Heart left ventricle (tissue), 16 donors: Measurements from ENCODE around the gene KLF7. TPM values are rescaled to one million over a fixed set of nuclear protein-coding genes. Genes with fewer than 3 reads are reported as not detected.
A peak's percentile ranks its signal among the peaks of the same experiment; 100 is the strongest.

Experiments used
- ATAC-seq, 4 donors: fragments of 200-7000 bp; cut with Tn5 transposase; one replicate each; pipeline ENCODE4 v1.9.1; 2020 to 2022; ENCODE audit warnings: moderate library complexity in 4 of 4, mild to moderate bottlenecking in 3 of 4, moderate number of reproducible peaks in 1 of 4
- DNase-seq, 5 donors: peaks; one replicate each; pipeline ENCODE4 v3.0.0-alpha.2; 2020
- H3K27ac ChIP-seq, 12 donors: fragments of 200-600 bp; sonication (generic) in 4 of 12; one replicate each; pipeline versions ENCODE4 v1.5.0 to v1.8.0; 2016 to 2022; ENCODE audit warnings: mild to moderate bottlenecking in 2 of 12
- H3K27me3 ChIP-seq, 9 donors: fragments of 200-600 bp; sonication (generic) in 2 of 9; one replicate each; pipeline versions ENCODE4 v1.5.1 to v1.8.0; 2016 to 2022; ENCODE audit warnings: mild to moderate bottlenecking in 3 of 9
- H3K36me3 ChIP-seq, 9 donors: fragments of 200-600 bp; sonication (generic) in 2 of 9; one replicate each; pipeline versions ENCODE4 v1.5.0 to v1.8.0; 2018 to 2022; ENCODE audit warnings: mild to moderate bottlenecking in 2 of 9
- H3K4me1 ChIP-seq, 12 donors: fragments of 200-600 bp; sonication (generic) in 4 of 12; one replicate each; pipeline versions ENCODE4 v1.5.0 to v1.8.0; 2016 to 2022; ENCODE audit warnings: mild to moderate bottlenecking in 3 of 12
- H3K4me3 ChIP-seq, 12 donors: fragments of 200-600 bp; sonication (generic) in 4 of 12; one replicate each; pipeline versions ENCODE4 v1.5.0 to v1.8.0; 2017 to 2022; ENCODE audit warnings: mild to moderate bottlenecking in 9 of 12, moderate library complexity in 4 of 12
- H3K9me3 ChIP-seq, 12 donors: fragments of 200-600 bp; sonication (generic) in 4 of 12; one replicate each; pipeline versions ENCODE4 v1.5.0 to v1.8.0; 2016 to 2022; ENCODE audit warnings: mild to moderate bottlenecking in 1 of 12
- POLR2A ChIP-seq, 2 donors: fragments of 450-650 bp; IDR thresholded peaks; one replicate each; pipeline ENCODE4 v1.6.1; 2017; ENCODE audit warnings: antibody characterized with exemption in 2 of 2, mild to moderate bottlenecking in 2 of 2, moderate library complexity in 2 of 2
- WGBS, 4 donors: extraction: QIAGEN DNeasy Blood & Tissue Kit in 2 of 4; methylation state at CpG; one replicate each; pipeline versions ENCODE4 v1.1.5 to v1.1.7; 2013 to 2018; 5-methylcytosine and 5-hydroxymethylcytosine counted together
- intact Hi-C, 10 donors: fragments of 100-400 bp; cut with DNase I; formaldehyde crosslinking; loops; one replicate each; pipeline versions ENCODE4 v1.11.1 to v1.14.2; 2022
- long read RNA-seq, 3 donors: library from polyadenylated mRNA; unstranded; transcript quantifications; one replicate each; pipeline ENCODE4 v2.0.0, GENCODE V29; 2020 to 2021
- polyA plus RNA-seq, 2 donors: library from polyadenylated mRNA; stranded (reverse); fragments of 200-250 nt; gene quantifications; one replicate each; pipeline ENCODE4 v1.2.3, GENCODE V29; 2013
- total RNA-seq, 9 donors: library from RNA; depleted of rRNA in 2 of 9; stranded (reverse); fragments of >200 nt in 2 of 9; fragmentation: NEBNext Ultra II Directional in 3 of 9; extraction: Animal tissue kit (Norgen Biotek cat#: 25700) in 3 of 9; gene quantifications; one replicate each; pipeline versions ENCODE4 v1.1.0 to v1.2.4, GENCODE V29; 2016 to 2023
- TF ChIP-seq, protein P1 (sequence below), 12 donors: fragments of 200-600 bp; sonication (generic) in 4 of 12; IDR thresholded peaks; one replicate each; pipeline versions ENCODE4 v1.5.0 to v1.8.0; 2018 to 2022; ENCODE audit warnings: antibody characterized with exemption in 12 of 12, mild to moderate bottlenecking in 5 of 12
- donor health status: ischemic (EF 13 %, LVEDD 7.1; RV severe dilation, severe dysfunction).
- donor health status: healthy with polysubstance abuse.
- donor health status: DM: no; HTN: yes; CAD: no.
- donor health status: DM: no; HTN: no; CAD: no.
- donor health status: ischemic (EF 25% LVEDD 6.9; RV normal size, moderate dysfunction).
- donor health status: ischemic (EF 25% LVEDD 5.7; RV mildly dilated, moderate dysfunction).
- donor health status: healthy.
- donor health status: DM: yes; HTN: yes; CAD: no.
- donor health status: ischemic (EF 35%, LVEDD 5.7; RV mildly dilated, moderate dysfunction).
- donor health status: nonischemic (EF 11% LVEDD 7.7; RV severe dilation, severe dysfunction).
- donor health status: DM: yes; HTN: yes; CAD: no.
- donor health status: PGD.
- donor health status: ischemic (EF 29% LVEDD 5.4; RV normal size, mild dysfunction).
- donor health status: nonischemic (EF 23%, LVEDD 6.1; RV moderate dilation, normal function).

The KLF7 gene
- total RNA-seq = 10 to 100 TPM; 23.9 to 49.8 (median 27.3) TPM
- polyA plus RNA-seq = 10 to 100 TPM in 1 of 2 donors, 1 to 10 TPM in 1; 5.0 to 11.7 TPM
- long read RNA-seq, donor 1, full-length matches to known transcripts = 3 of 22 reads
- long read RNA-seq, donor 1, partial matches to known transcripts = 16 of 22 reads
- long read RNA-seq, donor 1, other reads (novel, unspliced or antisense) = 3 of 22 reads
- long read RNA-seq, donor 2, full-length matches to known transcripts = 27 of 67 reads
- long read RNA-seq, donor 2, partial matches to known transcripts = 11 of 67 reads
- long read RNA-seq, donor 2, other reads (novel, unspliced or antisense) = 29 of 67 reads
- long read RNA-seq, donor 3, full-length matches to known transcripts = 8 of 19 reads
- long read RNA-seq, donor 3, partial matches to known transcripts = 10 of 19 reads
- long read RNA-seq, donor 3, other reads (novel, unspliced or antisense) = 1 of 19 reads

GRCh38 chr2:207165121-207166038, at the start of gene KLF7:
Gene KLF7, minus strand, starts transcription at chr2:207165948. Its CDS starts 380 bp downstream, at chr2:207165568.
- H3K27me3 ChIP-seq = no peaks in the 10 kb centered on the region
- TF ChIP-seq, protein P1, sequence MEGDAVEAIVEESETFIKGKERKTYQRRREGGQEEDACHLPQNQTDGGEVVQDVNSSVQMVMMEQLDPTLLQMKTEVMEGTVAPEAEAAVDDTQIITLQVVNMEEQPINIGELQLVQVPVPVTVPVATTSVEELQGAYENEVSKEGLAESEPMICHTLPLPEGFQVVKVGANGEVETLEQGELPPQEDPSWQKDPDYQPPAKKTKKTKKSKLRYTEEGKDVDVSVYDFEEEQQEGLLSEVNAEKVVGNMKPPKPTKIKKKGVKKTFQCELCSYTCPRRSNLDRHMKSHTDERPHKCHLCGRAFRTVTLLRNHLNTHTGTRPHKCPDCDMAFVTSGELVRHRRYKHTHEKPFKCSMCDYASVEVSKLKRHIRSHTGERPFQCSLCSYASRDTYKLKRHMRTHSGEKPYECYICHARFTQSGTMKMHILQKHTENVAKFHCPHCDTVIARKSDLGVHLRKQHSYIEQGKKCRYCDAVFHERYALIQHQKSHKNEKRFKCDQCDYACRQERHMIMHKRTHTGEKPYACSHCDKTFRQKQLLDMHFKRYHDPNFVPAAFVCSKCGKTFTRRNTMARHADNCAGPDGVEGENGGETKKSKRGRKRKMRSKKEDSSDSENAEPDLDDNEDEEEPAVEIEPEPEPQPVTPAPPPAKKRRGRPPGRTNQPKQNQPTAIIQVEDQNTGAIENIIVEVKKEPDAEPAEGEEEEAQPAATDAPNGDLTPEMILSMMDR (IDR thresholded peaks at IDR 0.05) = no peak
- TF ChIP-seq POLR2A (IDR thresholded peaks at IDR 0.05) = no peak
- WGBS, 4 donors = 0 to 2% (median 1%) methylated on average over 36 of the region's 36 CpGs
- H3K36me3 ChIP-seq = no peaks in the 10 kb centered on the region
- peaks cover 15 to 55% (median 37%) of the 10 kb centered on the region in 12 donors for H3K4me1 ChIP-seq
- H3K4me3 ChIP-seq = peak within 1 kb of the TSS; percentile 62 to 96 (median 80)
- no peaks in the 10 kb centered on the region for H3K9me3 ChIP-seq
- ATAC-seq (peak; percentile 9 to 37 (median 19)), DNase-seq (peak; percentile 46 to 74 (median 68))
- intact Hi-C loops = loop anchor here in 9 of 10 donors (1.0 to 10.0 kb wide), 27 partner anchors 23 to 459 kb away; partner anchors contain the start of gene METTL21A (in 1 of the 9)
- H3K27ac ChIP-seq = peak within 1 kb of the TSS; percentile 94 to 100 (median 100)

GRCh38 chr2:207215308-207215707, 49.6 kb upstream of the KLF7 start:
- no peak for ATAC-seq
- intact Hi-C loops = no loop called here
- H3K27me3 ChIP-seq = no peaks in the 10 kb centered on the region
- no peak overlapping the region for H3K27ac ChIP-seq
- TF ChIP-seq POLR2A (IDR thresholded peaks at IDR 0.05) = no peak
- TF ChIP-seq, protein P1 (IDR thresholded peaks at IDR 0.05) = no peak
- 87 to 95% (median 92%) methylated on average over 2 of the region's 2 CpGs for WGBS, 4 donors
- no peak for DNase-seq
- H3K4me3 ChIP-seq = no peak overlapping the region
- H3K9me3 ChIP-seq = peaks cover 0 to 3% (median 0%) of the 10 kb centered on the region in 12 donors
- H3K4me1 ChIP-seq = no peaks in the 10 kb centered on the region
- no peaks in the 10 kb centered on the region for H3K36me3 ChIP-seq

DNA sequence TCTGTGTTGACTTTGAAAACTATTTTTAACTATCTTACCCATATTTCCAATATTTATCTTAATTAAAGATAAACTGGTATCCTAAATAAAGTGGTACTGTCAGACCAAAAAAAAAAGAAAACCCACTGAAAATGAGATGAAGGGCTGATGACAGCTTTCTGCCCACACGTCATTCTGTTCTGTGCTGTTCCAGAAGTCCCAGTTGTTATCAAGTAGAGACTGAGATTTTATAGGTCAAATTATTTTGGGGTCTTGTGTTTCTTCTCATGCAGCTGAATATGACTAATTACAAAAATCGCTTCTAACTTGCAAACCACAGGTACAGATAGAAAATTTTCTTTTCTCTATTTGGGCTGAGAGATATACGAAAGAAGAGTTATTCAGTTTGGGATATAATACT, 48.7 kb upstream of the KLF7 start:
- H3K27me3 ChIP-seq = no peaks in the 10 kb centered on the region
- TF ChIP-seq, protein P1 (IDR thresholded peaks at IDR 0.05) = no peak
- no peak for TF ChIP-seq POLR2A (IDR thresholded peaks at IDR 0.05)
- H3K4me1 ChIP-seq = no peaks in the 10 kb centered on the region
- H3K27ac ChIP-seq = no peak overlapping the region
- intact Hi-C loops = no loop called here
- no peaks in the 10 kb centered on the region for H3K36me3 ChIP-seq
- H3K4me3 ChIP-seq = no peak overlapping the region
- peaks cover 0 to 3% (median 0%) of the 10 kb centered on the region in 12 donors for H3K9me3 ChIP-seq
- ATAC-seq (peak in 2 of 4 donors; percentile 47 to 60), DNase-seq (no peak)
- WGBS, 4 donors = 55 to 64% (median 59%) methylated on average over 3 of the region's 3 CpGs
